ENCODE measurements around the gene CPVL. TPM values are rescaled to one million over a fixed set of nuclear protein-coding genes. Genes with fewer than 3 reads are reported as not detected.

Gene CPVL
- total RNA-seq, 3 donors from 2014 or later: 11.4 to 44.2 (median 13.4) TPM

- DNase-seq (ENCODE audit: low spot score in 2 of 2): no peak
- Histone ChIP-seq H3K36me3 (no peaks in the 10 kb centered on the region), H3K4me1 (peaks cover 0 to 3% of the 10 kb centered on the region in 2 donors), H3K4me3 (peak overlapping the region; percentile 10 to 56 (median 43)), H3K27me3 (no peaks in the 10 kb centered on the region), H3K9me3 (no peaks in the 10 kb centered on the region), H3K27ac (peak overlapping the region; percentile 80 to 88)
- intact Hi-C loops (cut with DNase I; ENCODE audit: low total_unique reads): loop anchor here (10.0 kb wide), 1 partner anchor 166 kb away; no protein-coding TSS in a partner anchor
- TF ChIP-seq POLR2AphosphoS5 (IDR thresholded peaks at IDR 0.05): no peak
- TF ChIP-seq, protein P1, sequence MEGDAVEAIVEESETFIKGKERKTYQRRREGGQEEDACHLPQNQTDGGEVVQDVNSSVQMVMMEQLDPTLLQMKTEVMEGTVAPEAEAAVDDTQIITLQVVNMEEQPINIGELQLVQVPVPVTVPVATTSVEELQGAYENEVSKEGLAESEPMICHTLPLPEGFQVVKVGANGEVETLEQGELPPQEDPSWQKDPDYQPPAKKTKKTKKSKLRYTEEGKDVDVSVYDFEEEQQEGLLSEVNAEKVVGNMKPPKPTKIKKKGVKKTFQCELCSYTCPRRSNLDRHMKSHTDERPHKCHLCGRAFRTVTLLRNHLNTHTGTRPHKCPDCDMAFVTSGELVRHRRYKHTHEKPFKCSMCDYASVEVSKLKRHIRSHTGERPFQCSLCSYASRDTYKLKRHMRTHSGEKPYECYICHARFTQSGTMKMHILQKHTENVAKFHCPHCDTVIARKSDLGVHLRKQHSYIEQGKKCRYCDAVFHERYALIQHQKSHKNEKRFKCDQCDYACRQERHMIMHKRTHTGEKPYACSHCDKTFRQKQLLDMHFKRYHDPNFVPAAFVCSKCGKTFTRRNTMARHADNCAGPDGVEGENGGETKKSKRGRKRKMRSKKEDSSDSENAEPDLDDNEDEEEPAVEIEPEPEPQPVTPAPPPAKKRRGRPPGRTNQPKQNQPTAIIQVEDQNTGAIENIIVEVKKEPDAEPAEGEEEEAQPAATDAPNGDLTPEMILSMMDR (IDR thresholded peaks at IDR 0.05): no peak
- TF ChIP-seq POLR2A (IDR thresholded peaks at IDR 0.05): no peak
These were observed 55.3 kb downstream of the CPVL start for GRCh38 chr7:29090836-29091601.

DNA sequence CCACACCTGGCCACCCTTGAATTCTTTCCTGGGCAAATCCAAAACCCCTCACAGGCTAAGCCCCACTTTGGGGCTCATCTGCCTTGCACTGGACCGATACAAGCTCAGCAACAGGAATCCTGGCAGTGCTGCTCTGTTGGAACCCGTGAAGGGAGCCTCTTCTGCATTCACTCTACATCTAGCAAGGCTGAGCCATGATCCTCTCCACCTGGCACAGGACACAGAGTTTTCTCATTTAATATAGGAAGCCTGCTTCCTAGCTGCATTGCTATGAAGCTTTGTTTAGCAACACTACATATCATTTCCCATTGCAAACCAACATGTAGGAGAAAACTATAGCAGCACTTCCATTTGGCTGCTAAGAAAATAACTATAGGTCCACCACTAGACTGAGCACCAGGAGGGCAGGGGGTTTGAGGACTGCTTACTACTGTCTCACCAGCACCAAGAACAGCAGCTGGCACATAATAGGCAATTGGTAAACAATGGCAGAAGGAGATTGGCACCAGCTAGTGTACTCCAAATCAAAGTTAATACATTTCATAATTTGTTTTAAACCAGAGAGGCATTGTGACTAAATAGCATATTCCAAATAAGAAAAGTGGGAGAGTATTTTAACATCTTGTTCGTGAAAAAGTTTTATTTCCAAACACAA, 56.1 kb downstream of the CPVL start:
- Histone ChIP-seq H3K9me3 (no peaks in the 10 kb centered on the region), H3K36me3 (no peaks in the 10 kb centered on the region), H3K27ac (no peak overlapping the region), H3K4me3 (no peak overlapping the region), H3K4me1 (peaks cover 0 to 3% of the 10 kb centered on the region in 2 donors), H3K27me3 (no peaks in the 10 kb centered on the region)
- intact Hi-C loops (cut with DNase I; ENCODE audit: low total_unique reads): loop anchor here (10.0 kb wide), 1 partner anchor 165 kb away; no protein-coding TSS in a partner anchor
- TF ChIP-seq, protein P1 (IDR thresholded peaks at IDR 0.05): no peak
- TF ChIP-seq POLR2AphosphoS5 (IDR thresholded peaks at IDR 0.05) (no peak), POLR2A (IDR thresholded peaks at IDR 0.05) (no peak)
- no peak for DNase-seq (ENCODE audit: low spot score in 2 of 2)

- Histone ChIP-seq H3K9me3 (no peaks in the 10 kb centered on the region), H3K36me3 (no peaks in the 10 kb centered on the region), H3K27me3 (no peaks in the 10 kb centered on the region), H3K4me1 (peaks cover 0 to 3% of the 10 kb centered on the region in 2 donors), H3K27ac (peak overlapping the region in 1 of 2 donors; percentile 3), H3K4me3 (no peak overlapping the region)
- intact Hi-C loops (cut with DNase I; ENCODE audit: low total_unique reads): loop anchor here (2.0 kb wide), 1 partner anchor 55 kb away; no protein-coding TSS in a partner anchor
- TF ChIP-seq POLR2AphosphoS5 (IDR thresholded peaks at IDR 0.05): no peak
- TF ChIP-seq POLR2A (IDR thresholded peaks at IDR 0.05): no peak
- TF ChIP-seq, protein P1 (IDR thresholded peaks at IDR 0.05): no peak
- DNase-seq (ENCODE audit: low spot score in 2 of 2): no peak
These were observed 58.5 kb downstream of the CPVL start for GRCh38 chr7:29087840-29088170.

GRCh38 chr7:29086545-29086944, 59.8 kb downstream of the CPVL start:
- TF ChIP-seq POLR2AphosphoS5 (IDR thresholded peaks at IDR 0.05): no peak
- no peak for TF ChIP-seq POLR2A (IDR thresholded peaks at IDR 0.05)
- TF ChIP-seq, protein P1 (IDR thresholded peaks at IDR 0.05): no peak
- H3K27ac ChIP-seq: no peak overlapping the region
- no peaks in the 10 kb centered on the region for H3K36me3 ChIP-seq
- no peaks in the 10 kb centered on the region for H3K27me3 ChIP-seq
- no peaks in the 10 kb centered on the region for H3K9me3 ChIP-seq
- intact Hi-C loops (cut with DNase I; ENCODE audit: low total_unique reads): no loop called here
- H3K4me1 ChIP-seq: peaks cover 0 to 3% of the 10 kb centered on the region in 2 donors
- no peak overlapping the region for H3K4me3 ChIP-seq
- no peak for DNase-seq (ENCODE audit: low spot score in 2 of 2)

DNA sequence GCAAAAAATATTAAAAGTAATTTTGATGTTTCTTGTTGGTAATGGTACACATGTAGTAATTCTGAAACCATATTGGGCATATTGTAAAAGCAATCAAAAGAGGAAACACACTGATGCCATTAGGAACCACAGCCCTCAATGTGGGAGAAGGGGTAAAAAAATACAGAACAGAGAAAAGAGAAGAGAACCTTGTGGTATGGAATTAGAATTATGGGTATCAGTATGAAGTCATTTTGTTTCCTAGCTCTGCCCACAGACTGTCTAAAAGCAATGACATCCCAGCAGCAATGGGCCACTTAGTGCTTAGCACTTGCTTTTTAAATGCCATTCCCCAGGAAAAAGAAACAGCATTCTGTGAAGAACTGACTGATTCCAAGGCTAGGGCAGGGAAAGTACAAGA, 61.5 kb downstream of the CPVL start:
- no peaks in the 10 kb centered on the region for H3K9me3 ChIP-seq
- intact Hi-C loops (cut with DNase I; ENCODE audit: low total_unique reads): no loop called here
- no peak for DNase-seq (ENCODE audit: low spot score in 2 of 2)
- H3K4me1 ChIP-seq: peaks cover 0 to 3% of the 10 kb centered on the region in 2 donors
- H3K27me3 ChIP-seq: no peaks in the 10 kb centered on the region
- no peak overlapping the region for H3K27ac ChIP-seq
- no peak overlapping the region for H3K4me3 ChIP-seq
- TF ChIP-seq, protein P1 (IDR thresholded peaks at IDR 0.05): no peak
- no peak for TF ChIP-seq POLR2AphosphoS5 (IDR thresholded peaks at IDR 0.05)
- TF ChIP-seq POLR2A (IDR thresholded peaks at IDR 0.05): no peak
- H3K36me3 ChIP-seq: no peaks in the 10 kb centered on the region

All from breast epithelium (tissue), 4 donors.